Activated CD4-positive, alpha-beta T cell treated with anti-CD3 and anti-CD28 coated beads for 36 hours (primary cell): ENCODE data around the gene TRIM8. TPM values are rescaled to one million over a fixed set of nuclear protein-coding genes. Genes with fewer than 3 reads are reported as not detected.

Source experiments
- ATAC-seq: fragments of 200-7000 bp; cut with Tn5 transposase; one replicate; pipeline ENCODE4 v1.10.0; 2021; ENCODE audit warnings: mild to moderate bottlenecking, moderate library complexity
- CTCF ChIA-PET: fragments of 350-600 bp; sonication (Branson Sonifier 250); formaldehyde crosslinking; loops from one replicate; lab custom pipeline; 2021; ENCODE audit warnings: antibody characterized with exemption; lab: Charles Lee
- POLR2A ChIA-PET: fragments of 350-600 bp; sonication (Branson Sonifier 250); formaldehyde crosslinking; loops from one replicate; lab custom pipeline; 2021; ENCODE audit warnings: antibody characterized with exemption, inconsistent platforms; lab: Charles Lee
- DNase-seq: peaks from one replicate; pipeline ENCODE4 v3.0.0-alpha.2; 2020
- H3K27ac Mint-ChIP-seq: one replicate; pipeline ENCODE4 v1.8.0; 2021; ENCODE audit warnings: mixed read lengths
- H3K27me3 Mint-ChIP-seq: one replicate; pipeline ENCODE4 v1.8.0; 2021; ENCODE audit warnings: mixed read lengths
- H3K36me3 Mint-ChIP-seq: one replicate; pipeline ENCODE4 v1.8.0; 2021; ENCODE audit warnings: low read depth, mixed read lengths
- H3K4me1 Mint-ChIP-seq: one replicate; pipeline ENCODE4 v1.8.0; 2021; ENCODE audit warnings: mixed read lengths
- H3K4me3 Mint-ChIP-seq: one replicate; pipeline ENCODE4 v1.8.0; 2021; ENCODE audit warnings: mild to moderate bottlenecking, moderate library complexity, mixed read lengths
- H3K9me3 Mint-ChIP-seq: one replicate; pipeline ENCODE4 v1.8.0; 2021; ENCODE audit warnings: low read depth, mixed read lengths
- intact Hi-C, 2 experiments: fragments of 100-400 bp; cut with DNase I in 1 of 2; cut with micrococcal nuclease in 1 of 2; formaldehyde crosslinking; loops; one replicate each; pipeline versions ENCODE4 v1.14.2 to v1.15.1; 2022 to 2024; cut with DNase I, micrococcal nuclease
- total RNA-seq, 2 experiments: library from RNA; stranded (reverse); gene quantifications; one replicate each; pipeline ENCODE4 v1.2.3, GENCODE V29; 2021

Gene TRIM8, protein sequence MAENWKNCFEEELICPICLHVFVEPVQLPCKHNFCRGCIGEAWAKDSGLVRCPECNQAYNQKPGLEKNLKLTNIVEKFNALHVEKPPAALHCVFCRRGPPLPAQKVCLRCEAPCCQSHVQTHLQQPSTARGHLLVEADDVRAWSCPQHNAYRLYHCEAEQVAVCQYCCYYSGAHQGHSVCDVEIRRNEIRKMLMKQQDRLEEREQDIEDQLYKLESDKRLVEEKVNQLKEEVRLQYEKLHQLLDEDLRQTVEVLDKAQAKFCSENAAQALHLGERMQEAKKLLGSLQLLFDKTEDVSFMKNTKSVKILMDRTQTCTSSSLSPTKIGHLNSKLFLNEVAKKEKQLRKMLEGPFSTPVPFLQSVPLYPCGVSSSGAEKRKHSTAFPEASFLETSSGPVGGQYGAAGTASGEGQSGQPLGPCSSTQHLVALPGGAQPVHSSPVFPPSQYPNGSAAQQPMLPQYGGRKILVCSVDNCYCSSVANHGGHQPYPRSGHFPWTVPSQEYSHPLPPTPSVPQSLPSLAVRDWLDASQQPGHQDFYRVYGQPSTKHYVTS
- total RNA-seq = 10 to 100 TPM; 37.8 to 39.1 TPM

DNA sequence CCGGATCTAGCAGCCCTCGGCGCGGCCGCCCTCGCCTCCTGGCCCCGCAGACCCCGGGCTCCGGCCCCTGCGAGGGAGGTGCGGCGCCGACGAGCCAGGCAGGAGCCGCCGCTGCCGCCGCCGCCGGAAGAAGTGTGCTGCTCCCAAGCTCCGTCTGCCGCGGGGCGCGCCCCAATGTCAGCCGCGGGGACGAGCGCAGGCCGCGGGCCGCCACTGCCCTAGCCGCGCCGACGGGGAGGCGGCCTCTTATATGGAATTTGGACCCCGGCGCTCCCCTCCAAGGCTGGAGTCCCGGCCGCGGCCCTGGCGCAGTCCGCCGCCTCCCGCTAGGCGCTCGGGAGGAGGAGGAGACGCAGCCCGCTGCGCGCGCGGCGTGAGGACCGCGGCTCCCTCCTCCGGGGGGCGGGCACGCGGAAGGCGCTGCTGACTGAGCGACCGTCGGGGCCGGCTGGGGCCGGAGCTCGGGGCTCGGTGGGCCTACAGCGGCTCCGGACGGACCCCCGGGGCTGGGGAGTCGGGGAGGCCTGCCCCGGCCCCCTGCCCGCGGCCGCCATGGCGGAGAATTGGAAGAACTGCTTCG lies at the start of gene TRIM8:
Gene TRIM8 (plus strand): TSS at position 414 of the 580 bp plus-strand sequence. CDS start 139 bp downstream, at position 553.
- ChIA-PET CTCF (interaction anchor here (1.1 to 3.7 kb wide), 6 partner anchors 14 to 245 kb away, joined by 3 to 29 read pairs (median 7); partner anchors contain the start of genes ACTR1A, ARL3 and SFXN2), POLR2A (interaction anchor here (0.7 to 2.1 kb wide), 2 partner anchors 33 to 70 kb away, joined by 3 to 8 read pairs; partner anchors contain the start of genes ARL3 and SFXN2)
- H3K4me3 Mint-ChIP-seq = peak within 1 kb of the TSS; percentile 95
- H3K27me3 Mint-ChIP-seq = no peaks in the 10 kb centered on the region
- H3K27ac Mint-ChIP-seq = peak within 1 kb of the TSS; percentile 99
- peaks cover 26% of the 10 kb centered on the region for H3K36me3 Mint-ChIP-seq
- intact Hi-C loops = loop anchor here (1.0 to 10.0 kb wide), 8 partner anchors 249 to 1478 kb away; partner anchors contain the start of genes BTRC (in 1 of the 2), CNNM2 (in 1 of the 2), LDB1 (in 1 of the 2) and NFKB2 (in 1 of the 2)
- H3K9me3 Mint-ChIP-seq = no peaks in the 10 kb centered on the region
- peak; percentile 81 for DNase-seq
- peaks cover 39% of the 10 kb centered on the region for H3K4me1 Mint-ChIP-seq
- no peak for ATAC-seq

DNA sequence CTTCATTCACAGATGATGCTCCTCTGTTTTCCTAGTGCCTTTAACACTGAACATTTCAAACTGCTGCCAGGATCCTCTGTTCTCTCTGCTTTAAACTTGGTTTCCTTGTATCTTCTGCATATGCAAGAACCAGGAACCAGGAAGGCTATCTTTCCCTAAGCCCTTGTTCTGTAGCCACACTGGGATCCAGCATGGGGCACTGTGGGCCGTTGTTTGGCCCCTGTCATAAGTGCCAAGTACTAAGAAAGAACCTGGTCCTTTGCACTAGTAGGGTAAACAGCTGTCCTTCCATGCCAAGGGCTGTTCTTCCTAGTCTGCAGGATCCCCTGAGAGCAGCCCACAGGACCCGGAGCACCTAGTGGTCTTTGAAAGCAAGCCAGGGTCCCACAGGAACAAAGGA lies 49.0 kb upstream of the TRIM8 start:
- ChIA-PET POLR2A (no interaction called here), CTCF (interaction anchor here (0.8 to 1.7 kb wide), 10 partner anchors 11 to 328 kb away, joined by 3 to 9 read pairs (median 4); partner anchors contain the start of gene SUFU)
- Mint-ChIP-seq H3K4me3 (no peak overlapping the region), H3K36me3 (peaks cover 7% of the 10 kb centered on the region), H3K27me3 (no peaks in the 10 kb centered on the region), H3K9me3 (no peaks in the 10 kb centered on the region), H3K27ac (no peak overlapping the region), H3K4me1 (no peaks in the 10 kb centered on the region)
- ATAC-seq (no peak), DNase-seq (no peak)
- intact Hi-C loops = no loop called here

DNA sequence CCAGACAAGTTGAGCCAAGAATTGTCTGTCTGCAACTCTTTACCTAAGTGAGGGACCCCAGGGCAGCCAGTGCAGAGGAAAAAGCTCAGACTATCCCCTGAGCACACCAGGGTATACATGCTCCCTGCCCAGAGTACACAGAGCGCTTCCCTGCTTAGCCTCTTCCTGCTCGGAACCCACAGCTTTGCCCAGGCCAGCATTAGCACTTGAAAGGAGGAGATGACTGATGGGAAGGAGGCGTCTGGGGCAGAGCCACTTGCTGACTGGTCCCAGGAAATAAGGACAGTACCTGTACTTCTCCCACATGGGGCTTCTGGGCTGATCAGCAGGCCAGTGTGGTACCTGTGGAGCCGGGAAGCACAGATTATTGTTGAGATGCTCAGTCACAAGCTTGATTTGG lies 48.4 kb upstream of the TRIM8 start:
- Mint-ChIP-seq H3K4me1 (no peaks in the 10 kb centered on the region), H3K4me3 (no peak overlapping the region), H3K9me3 (no peaks in the 10 kb centered on the region), H3K36me3 (peaks cover 7% of the 10 kb centered on the region), H3K27ac (no peak overlapping the region), H3K27me3 (no peaks in the 10 kb centered on the region)
- CTCF ChIA-PET = interaction anchor here (0.6 to 1.7 kb wide), 14 partner anchors 10 to 328 kb away, joined by 3 to 9 read pairs (median 4); partner anchors contain the start of gene SUFU
- ATAC-seq (no peak), DNase-seq (no peak)
- POLR2A ChIA-PET = no interaction called here
- intact Hi-C loops = no loop called here

DNA sequence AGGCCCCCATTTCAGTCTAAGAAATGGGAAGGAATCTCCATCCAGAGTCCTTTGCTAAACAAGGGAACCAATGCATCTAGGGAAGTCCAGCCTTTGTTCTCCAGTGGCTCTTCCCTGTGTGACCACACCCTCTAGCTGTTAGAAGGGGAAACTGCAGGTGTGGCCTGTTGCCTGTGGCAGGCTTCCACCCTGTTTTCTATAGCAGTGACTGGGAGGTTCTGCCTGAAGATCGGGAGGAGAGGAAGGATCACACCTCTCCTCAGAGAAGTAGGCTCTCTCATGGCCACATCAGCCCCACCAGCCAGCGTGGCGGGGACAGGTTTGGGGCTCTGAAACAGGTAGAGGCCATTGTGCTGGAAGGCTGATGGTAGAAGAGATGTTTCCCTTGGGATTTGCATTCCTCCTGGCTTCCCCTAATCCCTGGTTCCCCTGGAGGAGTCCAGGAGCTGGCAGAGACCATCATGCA lies 47.7 kb upstream of the TRIM8 start:
- H3K27me3 Mint-ChIP-seq = no peaks in the 10 kb centered on the region
- no peaks in the 10 kb centered on the region for H3K9me3 Mint-ChIP-seq
- DNase-seq (peak; percentile 54), ATAC-seq (peak; percentile 80)
- peaks cover 7% of the 10 kb centered on the region for H3K36me3 Mint-ChIP-seq
- no peaks in the 10 kb centered on the region for H3K4me1 Mint-ChIP-seq
- no peak overlapping the region for H3K27ac Mint-ChIP-seq
- POLR2A ChIA-PET = no interaction called here
- CTCF ChIA-PET = interaction anchor here (0.6 to 2.0 kb wide), 13 partner anchors 11 to 238 kb away, joined by 3 to 9 read pairs (median 4); partner anchors contain the start of gene SUFU
- no peak overlapping the region for H3K4me3 Mint-ChIP-seq
- intact Hi-C loops = no loop called here

DNA sequence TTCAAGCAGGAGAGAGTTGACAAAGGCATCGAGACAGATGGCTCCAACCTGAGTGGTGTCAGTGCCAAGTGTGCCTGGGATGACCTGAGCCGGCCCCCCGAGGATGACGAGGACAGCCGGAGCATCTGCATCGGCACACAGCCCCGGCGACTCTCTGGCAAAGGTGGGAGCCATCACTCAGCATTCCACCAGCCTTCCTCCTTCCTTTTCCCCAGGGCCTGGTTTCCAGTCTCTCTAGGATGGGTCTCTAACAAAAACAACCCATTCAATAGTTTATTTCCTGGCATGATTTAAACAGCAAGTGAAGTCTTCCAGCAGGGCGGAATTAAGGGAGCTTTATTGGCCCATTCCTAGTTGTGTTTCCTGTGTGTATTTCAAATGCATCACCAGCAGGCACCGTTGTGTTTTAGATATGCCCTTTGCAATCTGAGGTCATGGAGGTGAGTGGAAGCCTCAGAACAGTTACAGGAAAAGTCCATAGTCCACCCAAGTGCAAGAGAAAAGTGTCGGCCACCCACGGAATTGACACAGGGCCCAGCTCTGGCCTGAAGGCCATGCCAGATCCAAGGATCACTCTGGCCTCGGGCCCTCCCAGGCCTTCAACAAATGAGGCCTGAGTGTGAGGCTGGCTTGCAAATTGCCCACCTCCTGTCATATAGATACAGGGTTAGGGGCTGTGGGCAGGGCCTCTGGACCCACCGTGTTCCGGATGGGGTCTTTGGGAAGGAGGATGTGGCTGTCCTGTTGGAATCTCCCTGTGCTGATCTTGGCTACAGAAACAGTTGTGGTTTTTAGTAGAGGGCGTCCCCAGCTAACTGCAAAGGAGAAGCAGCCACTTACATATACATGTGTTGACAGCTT lies 46.9 kb upstream of the TRIM8 start:
- intact Hi-C loops = no loop called here
- no peak for DNase-seq
- ATAC-seq = no peak
- Mint-ChIP-seq H3K27ac (no peak overlapping the region), H3K9me3 (no peaks in the 10 kb centered on the region), H3K36me3 (peaks cover 7% of the 10 kb centered on the region), H3K4me3 (no peak overlapping the region), H3K27me3 (no peaks in the 10 kb centered on the region), H3K4me1 (no peaks in the 10 kb centered on the region)
- CTCF ChIA-PET = interaction anchor here (0.7 to 2.0 kb wide), 8 partner anchors 11 to 239 kb away, joined by 3 to 7 read pairs (median 5); no protein-coding TSS in a partner anchor
- POLR2A ChIA-PET = no interaction called here

DNA sequence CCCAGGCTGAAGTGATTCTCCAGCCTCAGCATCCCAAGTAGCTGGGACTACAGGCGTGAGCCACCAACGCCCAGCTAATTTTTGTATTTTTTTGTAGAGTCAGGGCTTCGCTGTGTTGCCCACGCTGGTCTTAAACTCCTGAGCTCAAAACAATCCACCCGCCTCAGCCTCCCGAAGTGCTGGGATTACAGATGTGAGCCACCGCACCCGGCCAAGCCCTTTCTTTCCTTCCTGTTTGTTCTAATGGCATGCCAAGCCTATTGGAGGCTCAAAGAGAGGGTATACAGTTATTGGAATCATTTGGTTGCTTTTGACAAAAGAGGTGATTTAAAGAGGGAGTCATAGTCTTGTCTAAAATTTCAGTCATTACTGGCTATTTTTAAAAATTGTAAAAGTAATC lies 46.0 kb upstream of the TRIM8 start:
- no peak overlapping the region for H3K27ac Mint-ChIP-seq
- H3K27me3 Mint-ChIP-seq = no peaks in the 10 kb centered on the region
- intact Hi-C loops = no loop called here
- CTCF ChIA-PET = interaction anchor here (0.7 to 2.0 kb wide), 3 partner anchors 19 to 209 kb away, joined by 3 to 5 read pairs (median 5); no protein-coding TSS in a partner anchor
- DNase-seq = no peak
- no peaks in the 10 kb centered on the region for H3K9me3 Mint-ChIP-seq
- H3K4me1 Mint-ChIP-seq = no peaks in the 10 kb centered on the region
- POLR2A ChIA-PET = no interaction called here
- H3K4me3 Mint-ChIP-seq = no peak overlapping the region
- ATAC-seq = no peak
- peaks cover 7% of the 10 kb centered on the region for H3K36me3 Mint-ChIP-seq

DNA sequence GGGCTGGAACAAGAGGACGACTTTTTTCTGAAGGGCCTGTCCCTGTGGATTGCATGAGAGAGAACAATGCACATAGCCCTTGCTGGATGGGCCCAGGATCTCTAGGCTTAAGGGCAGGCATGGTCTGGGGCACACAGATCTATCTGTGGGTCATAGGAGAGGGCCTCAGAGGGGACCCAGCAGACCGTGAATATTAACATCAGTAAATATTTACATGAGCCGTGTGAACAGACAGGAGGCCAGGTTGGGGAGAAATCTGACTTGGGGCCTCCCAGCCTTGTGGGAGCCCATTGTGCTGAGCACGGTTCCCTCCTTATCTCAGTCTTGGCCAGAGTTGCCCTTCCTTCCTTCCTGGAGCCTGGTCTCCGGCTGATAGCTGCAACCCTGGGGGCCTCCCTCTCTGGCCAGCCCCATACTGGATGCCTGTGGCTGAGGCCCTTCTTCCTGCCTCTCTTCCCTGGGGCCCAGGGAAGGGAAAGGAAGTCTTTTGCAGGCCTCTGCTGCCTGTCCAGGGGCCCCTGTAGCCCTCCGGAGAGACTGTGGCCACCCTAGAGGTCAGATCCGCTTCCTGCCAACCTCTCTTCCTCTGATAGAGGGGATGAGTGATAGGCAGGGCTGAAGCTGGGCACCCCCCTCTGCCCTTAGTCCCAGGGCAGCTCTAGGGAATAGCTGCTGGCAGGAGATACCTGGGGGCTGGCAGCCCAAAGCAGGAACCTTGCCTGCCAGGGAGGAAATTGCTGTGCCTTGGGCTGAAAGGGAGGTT lies 44.5 kb upstream of the TRIM8 start:
- no peak overlapping the region for H3K4me3 Mint-ChIP-seq
- peaks cover 2% of the 10 kb centered on the region for H3K4me1 Mint-ChIP-seq
- intact Hi-C loops = no loop called here
- ChIA-PET CTCF (interaction anchor here (1.1 kb wide), 2 partner anchors 84 to 97 kb away, joined by 3 read pairs; no protein-coding TSS in a partner anchor), POLR2A (no interaction called here)
- no peaks in the 10 kb centered on the region for H3K9me3 Mint-ChIP-seq
- DNase-seq (no peak), ATAC-seq (no peak)
- peaks cover 7% of the 10 kb centered on the region for H3K36me3 Mint-ChIP-seq
- no peaks in the 10 kb centered on the region for H3K27me3 Mint-ChIP-seq
- no peak overlapping the region for H3K27ac Mint-ChIP-seq

DNA sequence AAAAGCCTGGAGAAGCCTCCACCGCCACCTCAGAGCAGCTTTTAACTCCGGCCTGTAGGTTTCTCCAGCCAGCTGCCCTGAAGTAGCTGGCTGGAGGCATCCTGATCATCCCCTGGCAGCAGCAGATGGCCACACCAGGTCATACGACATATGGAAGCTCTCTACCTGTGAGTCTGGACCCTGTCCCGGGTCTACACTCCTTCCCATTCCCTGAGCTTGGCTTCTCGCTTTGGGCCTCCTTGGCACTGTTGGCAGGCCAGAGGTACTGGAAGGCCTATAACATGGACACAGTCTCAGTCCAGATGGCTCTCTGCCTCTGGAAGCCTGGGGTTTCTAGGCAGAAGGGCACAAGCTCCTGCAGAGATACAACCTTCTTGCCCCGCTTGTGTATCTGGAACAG lies 43.5 kb upstream of the TRIM8 start:
- Mint-ChIP-seq H3K4me1 (peaks cover 2% of the 10 kb centered on the region), H3K27me3 (no peaks in the 10 kb centered on the region), H3K4me3 (no peak overlapping the region), H3K9me3 (no peaks in the 10 kb centered on the region), H3K36me3 (peaks cover 7% of the 10 kb centered on the region), H3K27ac (no peak overlapping the region)
- CTCF ChIA-PET = interaction anchor here (0.8 to 1.6 kb wide), 4 partner anchors 10 to 85 kb away, joined by 3 to 5 read pairs (median 4); no protein-coding TSS in a partner anchor
- DNase-seq = no peak
- ATAC-seq = no peak
- POLR2A ChIA-PET = no interaction called here
- intact Hi-C loops = no loop called here

DNA sequence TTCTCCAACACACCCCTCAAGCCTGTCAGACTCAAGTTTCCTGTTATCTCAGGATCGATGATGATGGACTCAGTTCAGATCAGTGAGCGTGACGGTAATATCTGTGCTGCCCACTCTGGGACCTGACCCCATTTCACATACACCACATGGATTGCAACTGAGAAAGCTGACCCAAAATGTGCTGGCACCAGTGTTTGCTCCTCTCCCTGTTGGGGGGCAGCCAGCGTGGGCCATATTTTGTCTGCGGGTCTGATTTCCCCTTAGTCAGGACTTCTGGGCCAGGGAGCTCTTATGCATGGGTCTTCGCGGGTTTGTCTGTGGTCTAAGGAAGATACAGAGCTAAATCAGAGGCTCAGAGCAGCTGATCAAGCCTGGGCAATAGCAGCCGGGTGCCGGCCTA lies 42.6 kb upstream of the TRIM8 start:
- Mint-ChIP-seq H3K27ac (no peak overlapping the region), H3K36me3 (peaks cover 7% of the 10 kb centered on the region), H3K4me3 (no peak overlapping the region), H3K9me3 (no peaks in the 10 kb centered on the region), H3K27me3 (no peaks in the 10 kb centered on the region), H3K4me1 (peaks cover 2% of the 10 kb centered on the region)
- intact Hi-C loops = no loop called here
- CTCF ChIA-PET = interaction anchor here (0.8 to 1.6 kb wide), 5 partner anchors 10 to 97 kb away, joined by 3 to 5 read pairs (median 3); partner anchors contain the start of gene SUFU
- no peak for DNase-seq
- POLR2A ChIA-PET = no interaction called here
- no peak for ATAC-seq
